NT2/D1 (cell line): ENCODE measurements around the gene AGRP.

ENCODE experiments used
- SUZ12 ChIP-seq: IDR thresholded peaks from 2 replicates; pipeline ENCODE4 v1.6.1; 2011; ENCODE audit not compliant: insufficient read length, insufficient read depth; ENCODE audit errors: extremely low read depth
- YY1 ChIP-seq: IDR thresholded peaks from 2 replicates; pipeline ENCODE4 v1.6.1; 2011; ENCODE audit not compliant: insufficient read length, insufficient read depth

DNA sequence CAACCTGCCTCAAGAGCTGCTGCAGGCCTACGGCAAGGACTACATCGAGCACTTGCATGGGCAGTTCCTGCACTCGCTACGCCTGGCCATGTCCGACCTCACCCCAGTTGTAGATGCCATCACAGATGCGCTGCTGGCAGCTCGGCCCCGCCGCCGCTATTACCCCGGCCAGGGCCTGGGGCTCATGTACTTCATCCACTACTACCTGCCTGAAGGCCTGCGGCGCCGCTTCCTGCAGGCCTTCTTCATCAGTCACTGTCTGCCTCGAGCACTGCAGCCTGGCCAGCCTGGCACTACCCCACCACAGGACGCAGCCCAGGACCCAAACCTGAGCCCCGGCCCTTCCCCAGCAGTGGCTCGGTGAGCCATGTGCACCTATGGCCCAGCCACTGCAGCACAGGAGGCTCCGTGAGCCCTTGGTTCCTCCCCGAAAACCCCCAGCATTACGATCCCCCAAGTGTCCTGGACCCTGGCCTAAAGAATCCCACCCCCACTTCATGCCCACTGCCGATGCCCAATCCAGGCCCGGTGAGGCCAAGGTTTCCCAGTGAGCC, 46.6 kb downstream of the AGRP start:
- no peak for TF ChIP-seq YY1
- no peak for TF ChIP-seq SUZ12
